HepG2 (cell line): ENCODE results near the gene LHPP. TPM values are rescaled to one million over a fixed set of nuclear protein-coding genes. Genes with fewer than 3 reads are reported as not detected.

ENCODE experiments used
- ATAC-seq: fragments of 200-7000 bp; cut with Tn5 transposase; 3 replicates; pipeline ENCODE4 v1.9.1; 2020; ENCODE audit warnings: mild to moderate bottlenecking, moderate library complexity
- BruUV-seq: library from RNA; stranded (reverse); fragments of 400-500 nt; replicated peaks from 2 replicates; lab custom pipeline; 2021; lab: Mats Ljungman, UMichigan
- CTCF ChIA-PET: fragments of 300-600 bp; formaldehyde crosslinking; extraction: SDS; loops from one replicate; lab custom pipeline; 2021; ENCODE audit warnings: low total read pairs, inconsistent platforms, low intra/inter-chr PET ratio; lab: Yijun Ruan, JAX
- POLR2A ChIA-PET: fragments of 350-600 bp; sonication (Branson Sonifier 250); formaldehyde crosslinking; loops from one replicate; lab custom pipeline; 2020; ENCODE audit warnings: antibody characterized with exemption, inconsistent platforms; lab: Yijun Ruan, JAX
- DNase-seq: peaks from one replicate; pipeline ENCODE4 v3.0.0-alpha.2; 2015; ENCODE audit warnings: low spot score
- FAIRE-seq: peaks from 3 replicates; lab custom pipeline; 2011; peaks lifted over from hg19 to GRCh38; lab: Jason Lieb, UNC
- H2AFZ ChIP-seq: one replicate; pipeline ENCODE4 v1.6.1; 2011; ENCODE audit warnings: low read length, inconsistent platforms
- H3K27ac ChIP-seq: fragments of 300-600 bp; 3 replicates; pipeline ENCODE4 v1.8.0; 2011; ENCODE audit warnings: mixed run types, mild to moderate bottlenecking, mixed read lengths, low read length, inconsistent platforms; ENCODE audit not compliant: insufficient read depth; ENCODE audit errors: extremely low read length
- H3K27me3 ChIP-seq, 2 experiments: fragments of 200-600 bp in 1 of 2; 2 replicates in 1 of 2; 3 replicates in 1 of 2; pipeline versions ENCODE4 v1.6.0 to v1.8.0; 2011; ENCODE audit warnings: low read length in 2 of 2, mild to moderate bottlenecking in 2 of 2, moderate library complexity in 2 of 2, inconsistent platforms in 1 of 2; ENCODE audit not compliant: insufficient read depth in 2 of 2, control insufficient read depth in 1 of 2
- H3K36me3 ChIP-seq, 2 experiments: fragments of 200-600 bp in 1 of 2; replicated peaks in 1 of 2; 2 replicates in 1 of 2; 3 replicates in 1 of 2; pipeline versions ENCODE4 v1.5.1 to v1.8.0; 2011; ENCODE audit warnings: low read length in 2 of 2, inconsistent platforms in 1 of 2; ENCODE audit not compliant: insufficient read depth in 2 of 2, control insufficient read depth in 1 of 2
- H3K4me1 ChIP-seq: 2 replicates; pipeline ENCODE4 v1.5.1; 2012; ENCODE audit warnings: low read length, inconsistent platforms; ENCODE audit not compliant: insufficient read depth
- H3K4me2 ChIP-seq: 2 replicates; pipeline ENCODE4 v1.6.0; 2011; ENCODE audit warnings: low read depth, low read length, inconsistent platforms
- H3K4me3 ChIP-seq, 3 experiments: fragments of 200-600 bp in 1 of 3; sonication (generic), shearing (Covaris generic) in 1 of 3; replicated peaks in 1 of 3; 2 replicates each; pipeline ENCODE4 v1.5.1; 2011 to 2016; ENCODE audit warnings: low read length in 3 of 3, inconsistent platforms in 2 of 3, low read depth in 2 of 3, mild to moderate bottlenecking in 2 of 3, control low read depth in 1 of 3, mixed read lengths in 1 of 3; ENCODE audit not compliant: insufficient read depth in 1 of 3
- H3K79me2 ChIP-seq: one replicate; pipeline ENCODE4 v1.6.1; 2011; ENCODE audit warnings: low read length, inconsistent platforms; ENCODE audit not compliant: insufficient read depth
- H3K9ac ChIP-seq: 2 replicates; pipeline ENCODE4 v1.6.0; 2011; ENCODE audit warnings: mild to moderate bottlenecking, low read depth, low read length, inconsistent platforms; ENCODE audit not compliant: insufficient read depth
- H3K9me3 ChIP-seq: 2 replicates; pipeline ENCODE4 v1.5.1; 2012; ENCODE audit warnings: mild to moderate bottlenecking, low read length
- H4K20me1 ChIP-seq: 2 replicates; pipeline ENCODE4 v1.6.0; 2011; ENCODE audit warnings: inconsistent platforms, mild to moderate bottlenecking, low read length, moderate library complexity; ENCODE audit not compliant: insufficient read depth
- AGO2 ChIP-seq: fragments of 200-400 bp; formaldehyde crosslinking; optimal IDR thresholded peaks from 2 replicates; pipeline ENCODE3; 2017; ENCODE audit warnings: mild to moderate bottlenecking, low read depth, low read length, moderate library complexity
- BRCA1 ChIP-seq: sonication (generic); formaldehyde crosslinking; IDR thresholded peaks from 2 replicates; pipeline ENCODE4 v1.4.0; 2020; ENCODE audit warnings: missing genetic modification reagents
- CCDC6 ChIP-seq: sonication (generic); formaldehyde crosslinking; IDR thresholded peaks from 2 replicates; pipeline ENCODE4 v1.8.1; 2022; ENCODE audit warnings: mild to moderate bottlenecking, missing genetic modification reagents, moderate library complexity
- HNRNPL ChIP-seq: fragments of 200-400 bp; formaldehyde crosslinking; IDR thresholded peaks from 2 replicates; pipeline ENCODE4 v1.6.1; 2017; ENCODE audit warnings: mild to moderate bottlenecking, low read depth, low read length
- PCBP1 ChIP-seq: fragments of 200-400 bp; formaldehyde crosslinking; IDR thresholded peaks from 2 replicates; pipeline ENCODE4 v1.6.1; 2017; ENCODE audit warnings: mild to moderate bottlenecking, low read depth, low read length, borderline replicate concordance
- RAD21 ChIP-seq: fragments of 450-650 bp; formaldehyde crosslinking; IDR thresholded peaks from 2 replicates; pipeline ENCODE4 v1.5.0; 2020; ENCODE audit warnings: mild to moderate bottlenecking
- ZNF619 ChIP-seq: sonication (generic); formaldehyde crosslinking; IDR thresholded peaks from 2 replicates; pipeline ENCODE4 v1.4.0; 2020; ENCODE audit warnings: mild to moderate bottlenecking, missing genetic modification reagents
- WGBS: methylation state at CpG from one replicate; pipeline ENCODE4 v1.1.6; 2017; ENCODE audit warnings: low lambda C conversion rate; 5-methylcytosine and 5-hydroxymethylcytosine counted together
- in situ Hi-C: cut with HindIII; loops from 2 replicates; pipeline ENCODE4 v1.10.0; 2017; ENCODE audit warnings: low pct_unique_long_range_greater_than_20kb; ENCODE audit not compliant: extremely low pct_ligation_motif_present
- intact Hi-C: fragments of 100-400 bp; cut with micrococcal nuclease; formaldehyde crosslinking; loops from one replicate; pipeline ENCODE4 v1.10.0; 2022; ENCODE audit not compliant: unreplicated experiment
- polyA plus RNA-seq, 8 experiments: library from polyadenylated mRNA; depleted of rRNA in 3 of 8; stranded (reverse) in 7 of 8; unstranded in 1 of 8; fragments of >200 nt; fragmentation: Illumina TruSeq in 4 of 8; extraction: Trizol in 4 of 8; gene quantifications; 2 replicates each; pipeline versions ENCODE4 v1.2.1 to v1.2.3, GENCODE V29; 2011 to 2016; ENCODE audit warnings: low read depth in 4 of 8, missing spikeins in 1 of 8, mixed read lengths in 1 of 8; ENCODE audit not compliant: insufficient read depth in 1 of 8
- total RNA-seq, 5 experiments: library from RNA; depleted of rRNA; stranded (reverse); fragments of >200 nt; fragmentation: Illumina TruSeq; extraction: Trizol; gene quantifications; 2 replicates each; pipeline ENCODE4 v1.2.3, GENCODE V29; 2016; ENCODE audit warnings: low read depth in 1 of 5
- TF ChIP-seq, protein P1 (sequence below): sonication (generic); formaldehyde crosslinking; IDR thresholded peaks from 2 replicates; pipeline ENCODE4 v1.5.0; 2020; ENCODE audit warnings: mild to moderate bottlenecking, missing genetic modification reagents, moderate library complexity
- TF ChIP-seq, protein P2 (sequence below): sonication (generic); formaldehyde crosslinking; IDR thresholded peaks from 2 replicates; pipeline ENCODE4 v1.5.1; 2020; ENCODE audit warnings: mild to moderate bottlenecking, missing genetic modification reagents, moderate library complexity

Gene LHPP
- total and polyA plus RNA-seq, 2 of the 13 experiments (the other 11 are each of a cell fraction or from before 2014, with no cell fraction given): 5.2 to 13.1 TPM

DNA sequence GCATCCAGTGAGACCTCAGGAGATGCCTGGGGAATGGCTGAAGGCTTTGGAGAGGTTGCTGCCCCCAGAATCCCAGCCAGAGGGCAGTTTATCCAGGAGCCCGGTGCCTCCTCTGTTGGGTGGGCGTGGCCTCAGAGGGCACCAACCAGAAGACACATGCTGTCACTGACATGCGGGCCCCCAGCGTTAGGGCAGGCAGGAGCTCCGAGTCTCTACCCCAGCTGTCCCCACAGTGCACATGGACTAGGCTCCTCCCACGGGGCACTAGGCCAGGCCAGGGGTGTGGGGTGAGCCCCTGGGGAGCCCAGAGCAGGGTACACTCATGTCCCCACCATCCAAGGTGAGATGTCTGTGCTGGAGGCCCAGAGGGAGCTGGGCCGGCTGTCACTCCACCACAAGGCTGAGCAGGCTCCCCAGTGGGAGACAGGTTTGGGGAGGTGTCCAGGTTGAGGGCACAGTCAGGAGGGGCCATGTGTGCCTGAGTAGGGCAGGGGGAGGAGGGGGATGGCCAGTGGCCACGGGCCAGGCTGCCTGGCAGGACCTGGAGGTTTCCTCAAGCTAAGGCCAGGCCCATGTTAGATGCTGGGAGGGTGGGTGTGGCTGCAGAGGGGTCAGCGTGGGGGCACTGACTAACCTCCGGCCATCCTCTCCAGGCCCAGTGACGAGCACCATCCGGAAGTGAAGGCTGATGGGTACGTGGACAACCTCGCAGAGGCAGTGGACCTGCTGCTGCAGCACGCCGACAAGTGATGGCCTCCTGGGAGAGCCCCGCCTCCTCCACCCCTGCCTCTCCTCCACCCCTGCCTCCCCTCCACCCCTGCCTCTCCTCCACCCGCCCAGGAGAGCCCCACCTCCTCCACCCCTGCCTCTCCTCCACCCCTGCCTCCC is 151.2 kb downstream of the LHPP start:
- BruUV-seq: no TSS peak
- ChIA-PET CTCF (no interaction called here), POLR2A (no interaction called here)
- no peak overlapping the region for H3K9ac ChIP-seq
- TF ChIP-seq AGO2 (peak; percentile 76), CCDC6 (no peak), RAD21 (CRISPR knock-in tag) (0 out of 2 replicates have a peak, but pooled peaks have one; percentile 9), BRCA1 (CRISPR knock-in tag) (no peak), HNRNPL (0 out of 2 replicates have a peak, but pooled peaks have one; percentile 31), ZNF619 (CRISPR knock-in tag) (no peak), PCBP1 (0 out of 2 replicates have a peak, but pooled peaks have one; percentile 41)
- TF ChIP-seq, protein P1, sequence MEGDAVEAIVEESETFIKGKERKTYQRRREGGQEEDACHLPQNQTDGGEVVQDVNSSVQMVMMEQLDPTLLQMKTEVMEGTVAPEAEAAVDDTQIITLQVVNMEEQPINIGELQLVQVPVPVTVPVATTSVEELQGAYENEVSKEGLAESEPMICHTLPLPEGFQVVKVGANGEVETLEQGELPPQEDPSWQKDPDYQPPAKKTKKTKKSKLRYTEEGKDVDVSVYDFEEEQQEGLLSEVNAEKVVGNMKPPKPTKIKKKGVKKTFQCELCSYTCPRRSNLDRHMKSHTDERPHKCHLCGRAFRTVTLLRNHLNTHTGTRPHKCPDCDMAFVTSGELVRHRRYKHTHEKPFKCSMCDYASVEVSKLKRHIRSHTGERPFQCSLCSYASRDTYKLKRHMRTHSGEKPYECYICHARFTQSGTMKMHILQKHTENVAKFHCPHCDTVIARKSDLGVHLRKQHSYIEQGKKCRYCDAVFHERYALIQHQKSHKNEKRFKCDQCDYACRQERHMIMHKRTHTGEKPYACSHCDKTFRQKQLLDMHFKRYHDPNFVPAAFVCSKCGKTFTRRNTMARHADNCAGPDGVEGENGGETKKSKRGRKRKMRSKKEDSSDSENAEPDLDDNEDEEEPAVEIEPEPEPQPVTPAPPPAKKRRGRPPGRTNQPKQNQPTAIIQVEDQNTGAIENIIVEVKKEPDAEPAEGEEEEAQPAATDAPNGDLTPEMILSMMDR (CRISPR knock-in tag): peak; percentile 31; the same call in 1 of the 2 replicates
- TF ChIP-seq, protein P2, sequence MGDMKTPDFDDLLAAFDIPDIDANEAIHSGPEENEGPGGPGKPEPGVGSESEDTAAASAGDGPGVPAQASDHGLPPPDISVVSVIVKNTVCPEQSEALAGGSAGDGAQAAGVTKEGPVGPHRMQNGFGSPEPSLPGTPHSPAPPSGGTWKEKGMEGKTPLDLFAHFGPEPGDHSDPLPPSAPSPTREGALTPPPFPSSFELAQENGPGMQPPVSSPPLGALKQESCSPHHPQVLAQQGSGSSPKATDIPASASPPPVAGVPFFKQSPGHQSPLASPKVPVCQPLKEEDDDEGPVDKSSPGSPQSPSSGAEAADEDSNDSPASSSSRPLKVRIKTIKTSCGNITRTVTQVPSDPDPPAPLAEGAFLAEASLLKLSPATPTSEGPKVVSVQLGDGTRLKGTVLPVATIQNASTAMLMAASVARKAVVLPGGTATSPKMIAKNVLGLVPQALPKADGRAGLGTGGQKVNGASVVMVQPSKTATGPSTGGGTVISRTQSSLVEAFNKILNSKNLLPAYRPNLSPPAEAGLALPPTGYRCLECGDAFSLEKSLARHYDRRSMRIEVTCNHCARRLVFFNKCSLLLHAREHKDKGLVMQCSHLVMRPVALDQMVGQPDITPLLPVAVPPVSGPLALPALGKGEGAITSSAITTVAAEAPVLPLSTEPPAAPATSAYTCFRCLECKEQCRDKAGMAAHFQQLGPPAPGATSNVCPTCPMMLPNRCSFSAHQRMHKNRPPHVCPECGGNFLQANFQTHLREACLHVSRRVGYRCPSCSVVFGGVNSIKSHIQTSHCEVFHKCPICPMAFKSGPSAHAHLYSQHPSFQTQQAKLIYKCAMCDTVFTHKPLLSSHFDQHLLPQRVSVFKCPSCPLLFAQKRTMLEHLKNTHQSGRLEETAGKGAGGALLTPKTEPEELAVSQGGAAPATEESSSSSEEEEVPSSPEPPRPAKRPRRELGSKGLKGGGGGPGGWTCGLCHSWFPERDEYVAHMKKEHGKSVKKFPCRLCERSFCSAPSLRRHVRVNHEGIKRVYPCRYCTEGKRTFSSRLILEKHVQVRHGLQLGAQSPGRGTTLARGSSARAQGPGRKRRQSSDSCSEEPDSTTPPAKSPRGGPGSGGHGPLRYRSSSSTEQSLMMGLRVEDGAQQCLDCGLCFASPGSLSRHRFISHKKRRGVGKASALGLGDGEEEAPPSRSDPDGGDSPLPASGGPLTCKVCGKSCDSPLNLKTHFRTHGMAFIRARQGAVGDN (CRISPR knock-in tag): peak; percentile 27; the same call in 1 of the 2 replicates
- ATAC-seq: peak; percentile 59
- intact Hi-C loops (no loop called here), in situ Hi-C loops (no loop called here)
- DNase-seq: peak; percentile 49
- no peaks in the 10 kb centered on the region for H3K79me2 ChIP-seq
- peaks cover 9% of the 10 kb centered on the region; the same call in 1 of the 2 replicates for H3K4me1 ChIP-seq
- no peak for FAIRE-seq
- WGBS: 49% methylated on average over 5 of the region's 18 CpGs
- peak overlapping the region in 1 of 3 experiments; percentile 30; a peak in 1 of 6 replicates for H3K4me3 ChIP-seq
- H3K27me3 ChIP-seq: no peaks in the 10 kb centered on the region
- H3K9me3 ChIP-seq: no peaks in the 10 kb centered on the region
- 0 out of 2 replicates have a peak overlapping the region, but pooled peaks have one; percentile 29 for H3K4me2 ChIP-seq
- no peaks in the 10 kb centered on the region for H4K20me1 ChIP-seq
- H2AFZ ChIP-seq: no peak overlapping the region
- peaks cover 3 to 4% of the 10 kb centered on the region in 2 experiments; a peak in 1 of 5 replicates for H3K36me3 ChIP-seq
- no peak overlapping the region for H3K27ac ChIP-seq
